H1 (cell line): Measurements from ENCODE around the gene TBC1D2B. TPM values are rescaled to one million over a fixed set of nuclear protein-coding genes. Genes with fewer than 3 reads are reported as not detected.

Experiments
- CTBP2 ChIP-seq: IDR thresholded peaks from 2 replicates; pipeline ENCODE4 v1.7.0; 2011; ENCODE audit warnings: borderline replicate concordance, mild to moderate bottlenecking, moderate library complexity, mixed read lengths, low read length; ENCODE audit not compliant: insufficient read depth, insufficient read length
- EGR1 ChIP-seq: IDR thresholded peaks from 2 replicates; pipeline ENCODE4 v1.6.1; 2011; ENCODE audit warnings: low read depth, low read length, borderline replicate concordance
- POLR2AphosphoS5 ChIP-seq: IDR thresholded peaks from 2 replicates; pipeline ENCODE4 v1.6.1; 2011; ENCODE audit warnings: low read depth, low read length
- TEAD4 ChIP-seq: IDR thresholded peaks from 2 replicates; pipeline ENCODE4 v1.6.1; 2012; ENCODE audit warnings: low read depth, low read length, inconsistent platforms, mixed read lengths
- polyA plus RNA-seq, 7 experiments: library from polyadenylated mRNA; depleted of rRNA in 3 of 7; stranded (reverse) in 5 of 7; unstranded in 2 of 7; fragments of >200 nt in 5 of 7; fragments of 200-250 nt in 2 of 7; gene quantifications; 1 replicate in 5 of 7; 2 replicates in 1 of 7; 4 replicates in 1 of 7; pipeline versions ENCODE4 v1.2.1 to v1.2.3, GENCODE V29; 2011 to 2013; ENCODE audit warnings: missing spikeins in 2 of 7, mixed read lengths in 2 of 7
- total RNA-seq: library from RNA; stranded (reverse); fragmentation: NEBNext Ultra II Directional; extraction: Animal tissue kit (Norgen Biotek cat#: 25700); gene quantifications from 2 replicates; pipeline ENCODE4 v1.2.1, GENCODE V29; 2021
- TF ChIP-seq, protein P1 (sequence below): IDR thresholded peaks from 2 replicates; pipeline ENCODE4 v1.6.1; 2011; ENCODE audit warnings: low read length, improper control_type of control experiment

Gene TBC1D2B
- total and polyA plus RNA-seq, 2 of the 8 experiments (the other 6 are each of a cell fraction or from before 2014, with no cell fraction given): 11.9 to 19.5 TPM

DNA sequence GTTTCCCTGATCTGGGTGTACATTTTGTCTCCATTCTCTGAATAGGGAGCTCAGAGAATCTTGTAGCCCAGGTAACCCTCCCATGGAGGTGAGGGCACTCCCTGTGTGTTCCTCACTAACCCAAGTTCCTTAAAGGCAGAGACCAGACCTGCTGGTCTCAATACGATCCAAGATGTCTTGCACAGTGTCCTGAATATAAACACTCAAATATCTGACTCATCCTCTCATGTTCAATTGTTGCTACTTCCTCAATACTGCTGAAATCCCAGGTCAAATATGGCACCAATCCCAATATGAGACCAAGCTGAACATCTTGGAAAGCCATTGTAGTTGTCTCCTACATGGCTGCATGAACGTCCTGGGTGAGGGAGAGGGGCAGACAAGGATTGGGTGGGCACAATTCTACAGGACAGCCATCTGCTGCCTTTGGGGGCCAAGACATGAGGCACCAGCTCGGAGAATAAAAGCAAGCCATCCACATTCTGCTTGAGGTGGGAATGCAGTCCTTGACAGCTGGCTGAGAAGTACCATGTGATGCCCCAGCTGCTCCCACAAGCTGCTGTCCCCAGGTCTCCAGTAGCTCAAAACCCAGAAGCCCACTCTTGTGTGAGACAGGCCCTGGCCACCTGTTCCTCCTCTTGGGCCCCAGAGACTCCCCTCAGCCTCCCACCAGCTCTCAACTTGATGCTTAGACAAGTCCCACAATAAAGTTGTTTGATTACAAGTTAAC, 18.2 kb downstream of the TBC1D2B start (continued):
- TF ChIP-seq CTBP2 (no peak), TEAD4 (no peak), POLR2AphosphoS5 (no peak), EGR1 (no peak)
- TF ChIP-seq, protein P1, sequence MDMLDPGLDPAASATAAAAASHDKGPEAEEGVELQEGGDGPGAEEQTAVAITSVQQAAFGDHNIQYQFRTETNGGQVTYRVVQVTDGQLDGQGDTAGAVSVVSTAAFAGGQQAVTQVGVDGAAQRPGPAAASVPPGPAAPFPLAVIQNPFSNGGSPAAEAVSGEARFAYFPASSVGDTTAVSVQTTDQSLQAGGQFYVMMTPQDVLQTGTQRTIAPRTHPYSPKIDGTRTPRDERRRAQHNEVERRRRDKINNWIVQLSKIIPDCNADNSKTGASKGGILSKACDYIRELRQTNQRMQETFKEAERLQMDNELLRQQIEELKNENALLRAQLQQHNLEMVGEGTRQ: no peak
